Fibroblast of skin of left quadriceps (primary cell): Measurements from ENCODE around the gene MAP4.
"Not testable (repeated sequence)": the region's sequence is repeated elsewhere in the genome, so short reads cannot be mapped to it uniquely, and the experiment has no call there.

Experiments used
- DNase-seq, 2 experiments: peaks; one replicate each; pipeline ENCODE4 v3.0.0-alpha.2; 2013; ENCODE audit warnings: low read depth in 2 of 2

The MAP4 gene, protein sequence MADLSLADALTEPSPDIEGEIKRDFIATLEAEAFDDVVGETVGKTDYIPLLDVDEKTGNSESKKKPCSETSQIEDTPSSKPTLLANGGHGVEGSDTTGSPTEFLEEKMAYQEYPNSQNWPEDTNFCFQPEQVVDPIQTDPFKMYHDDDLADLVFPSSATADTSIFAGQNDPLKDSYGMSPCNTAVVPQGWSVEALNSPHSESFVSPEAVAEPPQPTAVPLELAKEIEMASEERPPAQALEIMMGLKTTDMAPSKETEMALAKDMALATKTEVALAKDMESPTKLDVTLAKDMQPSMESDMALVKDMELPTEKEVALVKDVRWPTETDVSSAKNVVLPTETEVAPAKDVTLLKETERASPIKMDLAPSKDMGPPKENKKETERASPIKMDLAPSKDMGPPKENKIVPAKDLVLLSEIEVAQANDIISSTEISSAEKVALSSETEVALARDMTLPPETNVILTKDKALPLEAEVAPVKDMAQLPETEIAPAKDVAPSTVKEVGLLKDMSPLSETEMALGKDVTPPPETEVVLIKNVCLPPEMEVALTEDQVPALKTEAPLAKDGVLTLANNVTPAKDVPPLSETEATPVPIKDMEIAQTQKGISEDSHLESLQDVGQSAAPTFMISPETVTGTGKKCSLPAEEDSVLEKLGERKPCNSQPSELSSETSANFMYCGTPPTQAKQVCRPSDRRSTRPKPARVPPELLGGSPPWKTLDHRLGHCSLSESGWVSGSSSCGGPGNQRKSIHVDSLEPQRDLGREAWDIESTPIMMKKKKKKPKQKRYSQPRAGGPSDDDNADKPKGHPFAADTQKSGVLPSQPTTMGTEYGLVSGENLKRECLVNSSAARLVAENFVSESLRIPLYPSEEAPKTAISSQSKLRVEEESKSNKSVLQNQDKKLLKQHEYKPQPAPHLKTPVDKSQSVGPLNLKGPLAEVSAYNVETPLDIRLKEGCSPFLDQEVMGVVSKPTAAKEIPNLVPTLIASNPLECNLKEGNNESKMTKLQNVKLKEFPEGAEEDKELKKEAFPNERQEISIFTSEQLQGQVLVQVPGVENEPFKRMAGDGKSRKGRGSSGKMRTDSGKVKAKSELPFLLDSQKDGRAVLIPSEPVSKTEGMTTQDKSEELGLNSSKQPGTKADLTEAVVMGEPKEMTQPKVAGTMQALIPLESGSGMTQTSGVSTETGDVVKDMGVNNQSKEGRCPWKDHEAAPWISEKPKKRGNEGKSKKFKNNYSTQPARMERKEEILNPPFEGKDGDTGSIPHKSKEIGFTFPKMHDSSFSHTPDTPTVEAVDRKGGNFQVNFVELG (N-terminal part only)

DNA sequence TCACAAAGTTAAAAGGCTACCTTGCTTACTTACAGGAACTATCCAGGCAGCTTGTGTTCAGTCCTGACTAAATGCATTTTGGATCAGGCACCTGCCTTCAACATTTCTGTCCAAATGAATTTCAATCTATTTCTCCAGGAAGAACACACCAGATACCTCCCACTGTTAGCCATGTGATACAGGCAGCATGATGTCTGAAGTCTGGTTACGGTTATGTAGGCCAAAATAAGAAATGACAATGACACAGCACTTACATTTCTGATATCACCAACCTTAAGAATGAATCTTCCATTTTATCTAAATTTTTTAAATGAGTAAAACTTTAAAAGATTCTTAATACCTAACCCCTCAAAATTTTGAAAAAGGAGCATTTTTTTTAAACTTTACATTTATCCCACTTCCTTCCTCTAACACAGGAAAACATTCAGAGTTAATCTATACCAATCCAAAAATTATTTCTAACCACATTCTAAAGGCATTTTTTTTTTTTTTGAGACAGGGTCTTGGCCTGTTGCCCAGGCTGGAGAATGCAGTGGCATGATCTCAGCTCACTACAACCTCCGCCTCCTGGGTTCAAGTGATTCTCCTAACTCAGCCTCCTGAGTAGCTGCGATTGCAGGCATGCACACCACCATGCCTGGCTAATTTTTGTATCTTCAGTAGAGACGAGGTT lies at the start of gene MAP4:
Gene MAP4, minus strand, starts transcription at position 116 of the 673 bp plus-strand sequence. CDS start 17,556 bp downstream, outside the sequence.
- peak; percentile 34 to 36 for DNase-seq

DNA sequence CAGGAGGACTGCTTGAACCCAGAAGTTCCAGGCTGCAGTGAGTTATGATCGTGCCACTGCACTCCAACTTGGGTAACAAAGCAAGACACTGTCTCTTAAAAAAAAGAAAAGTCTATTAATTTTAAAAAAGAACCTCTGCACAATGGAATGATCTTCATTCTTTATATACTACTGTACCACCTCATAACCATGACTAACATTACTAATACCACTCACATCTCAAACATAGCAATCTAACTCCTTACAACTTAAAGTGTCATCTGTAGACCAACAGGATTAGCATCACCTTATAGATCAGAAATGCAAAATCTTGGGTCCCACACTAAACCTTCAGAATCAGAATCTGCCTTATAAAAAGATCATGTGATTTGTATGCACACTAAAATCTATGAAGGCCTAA lies 48.8 kb upstream of the MAP4 start:
- no peak for DNase-seq

DNA sequence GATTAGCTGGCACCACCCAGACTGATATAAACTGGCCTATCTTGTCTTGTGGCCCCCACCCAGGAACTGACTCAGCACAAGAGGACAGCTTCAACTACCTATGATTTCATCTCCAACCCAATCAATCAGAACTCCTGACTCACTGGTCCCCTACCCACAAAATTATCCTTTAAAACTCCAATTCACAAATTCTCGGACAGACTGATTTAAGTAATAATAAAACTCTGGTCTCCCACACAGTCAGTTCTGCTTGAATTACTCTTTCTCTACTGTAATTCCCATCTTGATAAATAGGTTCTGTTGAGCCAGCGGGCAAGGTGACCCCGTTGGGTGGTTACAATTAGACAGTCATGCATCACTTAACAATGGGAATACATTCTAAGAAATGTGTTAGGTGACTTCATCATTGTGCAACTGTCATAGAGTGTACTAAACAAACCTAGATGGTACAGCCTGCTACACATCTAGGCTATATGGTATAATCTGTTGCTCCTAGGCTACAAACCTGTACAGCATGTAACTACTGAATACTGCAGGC lies 48.1 kb upstream of the MAP4 start:
- DNase-seq: no peak

GRCh38 chr3:48061586-48061985 lies 45.4 kb upstream of the MAP4 start:
- DNase-seq: not testable (repeated sequence)

- no peak for DNase-seq
Measured at GRCh38 chr3:48058091-48058490, 41.9 kb upstream of the MAP4 start.

DNA sequence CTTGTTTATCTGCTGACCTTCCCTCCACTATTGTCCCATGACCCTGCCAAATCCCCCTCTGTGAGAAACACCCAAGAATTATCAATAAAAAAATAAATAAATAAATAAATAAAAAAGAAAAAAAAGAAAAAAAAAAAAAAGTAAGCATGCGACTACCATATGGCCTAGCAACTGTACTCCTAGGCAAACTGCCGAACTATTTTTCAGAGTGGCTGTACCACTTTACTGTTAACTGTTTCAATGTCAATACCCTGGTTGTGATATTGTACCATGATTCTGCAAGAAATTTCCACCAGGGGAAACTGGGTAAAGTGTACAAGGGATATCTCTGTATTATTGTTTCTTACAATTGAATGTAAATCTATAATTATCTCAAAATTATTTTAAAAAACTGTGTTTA lies 41.3 kb upstream of the MAP4 start:
- no peak for DNase-seq

DNA sequence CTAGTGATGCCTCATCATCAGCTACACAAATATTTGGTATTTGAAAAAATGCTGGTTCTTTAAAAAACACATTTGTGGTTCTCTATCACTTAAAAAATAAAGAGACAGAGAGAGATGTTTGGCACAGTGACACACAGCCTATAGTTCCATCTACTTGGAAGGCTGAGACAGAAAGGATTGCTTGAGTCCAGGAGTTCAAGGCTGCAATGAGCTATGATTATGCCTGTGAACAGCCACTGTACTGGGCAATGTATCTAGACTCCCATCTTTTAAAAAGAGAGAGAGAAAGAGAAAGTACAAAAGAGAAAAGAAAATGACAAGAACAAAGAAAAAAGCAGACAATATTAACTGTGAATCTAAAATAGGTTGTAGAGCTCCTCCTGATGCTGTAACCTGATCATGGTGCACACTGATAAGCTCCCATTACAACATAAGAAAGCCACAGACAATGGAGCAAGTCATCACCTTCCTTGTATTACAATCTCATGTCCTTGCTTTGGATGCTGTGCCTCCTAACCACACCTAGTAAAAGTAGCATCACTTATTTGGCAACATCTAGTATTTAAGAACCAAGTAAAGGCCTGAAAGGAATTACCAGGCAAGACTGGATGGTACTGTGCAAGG lies 31.7 kb upstream of the MAP4 start:
- DNase-seq: no peak

DNA sequence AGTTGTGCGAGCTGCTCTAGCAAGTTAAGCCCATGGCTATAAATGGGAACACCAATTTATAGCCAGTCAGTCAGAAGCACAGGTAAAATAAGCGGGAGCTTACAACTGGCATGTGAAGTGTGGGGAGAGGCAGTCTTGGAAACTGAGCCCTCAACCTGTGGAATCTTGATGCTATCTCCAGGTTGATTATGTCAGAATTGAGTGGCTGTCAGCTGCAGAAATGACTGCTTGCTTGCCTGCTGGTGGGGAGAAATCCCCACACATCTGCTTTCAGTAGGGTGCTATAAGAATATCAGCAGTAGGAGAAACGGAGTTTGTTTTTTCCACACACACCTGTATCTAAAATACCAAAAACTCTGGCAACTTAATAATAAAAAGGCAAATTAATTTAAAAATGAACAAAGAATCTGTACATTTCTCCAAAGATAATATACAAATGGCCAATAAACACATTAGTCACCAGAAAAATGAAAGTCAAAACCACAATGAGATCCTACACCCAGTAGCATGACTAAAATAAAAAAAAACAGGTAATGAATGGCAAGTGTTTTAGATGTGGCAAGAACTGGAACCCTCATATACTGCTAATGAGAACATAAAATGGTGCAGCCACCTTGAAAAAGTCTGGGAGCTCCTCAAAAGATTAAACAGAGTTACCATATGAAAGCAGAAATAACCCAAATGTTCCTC lies 26.0 kb upstream of the MAP4 start:
- DNase-seq: no peak

- peak in 1 of 2 experiments; percentile 28 for DNase-seq
Measured at GRCh38 chr3:48039487-48040190, 23.4 kb upstream of the MAP4 start.

- no peak for DNase-seq
Measured at GRCh38 chr3:48038971-48039481, 22.8 kb upstream of the MAP4 start.

DNA sequence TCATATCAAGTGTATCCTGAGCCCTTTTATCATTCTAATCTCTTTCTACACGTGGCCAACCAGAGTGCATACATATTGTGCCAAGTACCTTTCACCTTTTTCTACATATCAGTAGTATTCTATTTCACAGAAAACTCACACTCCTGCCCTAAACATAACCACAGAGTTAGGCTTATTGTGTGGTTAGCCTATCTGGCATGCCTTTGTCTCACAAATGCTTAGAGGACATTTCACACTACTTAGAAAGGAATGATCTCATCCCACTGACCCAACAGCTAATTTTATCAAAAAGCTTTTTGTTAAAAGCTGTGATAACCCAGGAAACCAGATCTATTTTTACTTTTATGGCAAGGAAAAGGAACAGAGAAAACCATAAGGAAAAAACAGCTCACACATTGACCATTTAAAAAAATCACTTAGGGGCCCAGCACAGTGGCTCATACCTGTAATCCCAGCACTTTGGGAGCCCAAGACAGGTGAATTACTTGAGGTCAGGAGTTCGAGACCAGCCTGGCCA lies 17.8 kb upstream of the MAP4 start:
- peak; percentile 32 for DNase-seq

DNA sequence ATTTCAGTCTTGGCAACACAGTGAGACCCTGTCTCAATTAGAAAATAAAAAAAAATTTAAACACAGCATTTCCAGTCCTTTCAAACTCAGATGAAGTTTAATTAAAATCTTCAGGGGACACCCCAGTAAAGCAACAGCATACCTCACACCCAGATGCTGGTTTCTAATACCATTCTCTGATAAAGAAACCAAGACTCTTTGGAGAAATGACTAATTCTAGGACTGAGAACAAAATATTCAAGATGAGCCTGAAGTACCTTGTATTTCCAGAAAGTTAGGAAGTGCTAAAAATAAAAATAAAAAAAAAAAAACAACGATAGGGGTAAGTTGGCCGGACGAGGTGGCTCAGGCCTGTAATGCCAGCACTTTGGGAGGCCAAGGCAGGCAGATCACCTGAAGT lies 14.0 kb upstream of the MAP4 start:
- DNase-seq: no peak

DNA sequence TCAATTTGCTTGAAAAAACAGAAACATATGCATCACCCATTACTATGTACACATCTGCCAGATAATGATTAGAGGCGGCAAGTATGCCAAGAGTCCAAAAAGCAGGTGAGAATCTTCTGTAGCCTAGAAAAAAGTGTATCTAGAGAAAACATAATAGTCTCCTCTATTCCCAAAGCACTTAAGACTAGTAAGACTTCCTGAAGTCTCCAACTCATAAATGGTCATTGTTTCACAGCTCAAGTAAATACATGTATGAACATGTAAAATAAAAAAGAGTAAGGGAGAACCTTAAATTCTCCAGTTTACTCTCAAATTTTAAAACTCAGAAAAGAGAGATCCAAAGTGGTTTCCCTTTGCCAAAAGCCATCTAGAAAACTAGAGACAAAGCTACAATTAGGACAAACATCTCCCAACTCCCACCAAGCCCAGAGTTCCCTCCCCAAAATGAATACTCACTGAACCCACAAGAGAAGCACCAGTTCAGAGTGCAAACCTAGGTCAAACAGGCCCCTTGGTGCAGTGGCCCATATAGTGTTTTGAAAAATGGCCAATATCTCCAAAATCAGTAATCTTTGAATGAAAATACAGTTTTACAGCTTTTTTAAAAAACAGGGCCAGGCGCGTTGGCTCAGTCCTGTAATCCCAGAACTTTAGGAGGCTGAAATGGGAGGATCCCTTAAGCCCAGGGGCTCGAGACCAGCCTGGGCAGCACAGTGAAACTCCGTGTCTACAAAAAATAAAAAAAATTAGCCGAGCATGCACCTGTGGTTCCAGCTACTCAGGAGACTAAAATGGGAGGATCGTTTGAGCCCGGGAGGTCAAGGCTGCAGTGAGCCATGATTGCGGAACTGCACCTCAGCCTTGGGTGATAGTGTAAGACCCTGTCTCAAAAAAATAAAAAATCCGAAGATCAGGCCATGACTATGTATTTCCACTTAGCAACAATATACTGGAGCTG lies 11.0 kb upstream of the MAP4 start:
- no peak for DNase-seq

- DNase-seq: no peak
Measured at GRCh38 chr3:48026098-48026497, 9.9 kb upstream of the MAP4 start.

DNA sequence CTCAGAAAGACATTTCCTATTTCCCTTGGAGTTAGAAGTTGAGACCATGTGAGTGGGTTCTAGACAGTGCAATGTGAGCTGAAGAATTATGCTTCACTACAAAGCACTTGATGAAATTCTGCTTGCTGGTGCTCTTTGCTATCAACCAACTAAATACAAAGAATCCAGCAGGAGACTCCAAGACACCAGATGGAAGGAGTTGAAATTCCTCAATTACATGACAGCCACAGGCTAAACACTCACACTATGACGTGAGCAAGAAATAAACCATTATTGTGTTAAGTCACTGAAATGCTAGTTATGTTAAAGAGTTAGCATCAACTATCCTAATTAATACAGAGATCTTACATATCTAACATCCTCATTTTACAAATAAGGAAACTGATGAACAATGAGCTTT lies 8.2 kb upstream of the MAP4 start:
- no peak for DNase-seq

GRCh38 chr3:48023377-48023776 lies 7.2 kb upstream of the MAP4 start:
- DNase-seq: no peak

GRCh38 chr3:48022178-48022577 lies 6.0 kb upstream of the MAP4 start:
- DNase-seq: no peak

DNA sequence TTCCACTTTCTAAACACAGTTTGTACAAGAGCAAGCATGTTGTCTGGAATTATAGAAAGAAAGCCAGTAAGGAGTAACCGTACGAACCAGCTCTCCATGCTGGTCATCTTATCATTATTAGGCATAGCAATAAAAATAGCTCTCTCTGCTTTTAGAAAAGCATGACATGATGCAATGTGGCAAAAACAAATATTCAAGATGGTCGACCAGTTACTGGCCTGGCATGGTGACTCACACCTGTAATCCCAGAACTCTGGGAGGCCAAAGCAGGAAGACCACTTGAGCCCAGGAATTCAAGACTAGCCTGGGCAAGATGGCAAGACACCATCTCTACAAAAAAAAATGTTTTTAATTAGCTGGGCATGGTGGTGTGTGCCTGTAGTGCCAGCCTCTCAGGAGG lies 2.6 kb upstream of the MAP4 start:
- DNase-seq: peak in 1 of 2 experiments; percentile 27
